ENCODE results near the gene TNS1.

Gene TNS1

DNA sequence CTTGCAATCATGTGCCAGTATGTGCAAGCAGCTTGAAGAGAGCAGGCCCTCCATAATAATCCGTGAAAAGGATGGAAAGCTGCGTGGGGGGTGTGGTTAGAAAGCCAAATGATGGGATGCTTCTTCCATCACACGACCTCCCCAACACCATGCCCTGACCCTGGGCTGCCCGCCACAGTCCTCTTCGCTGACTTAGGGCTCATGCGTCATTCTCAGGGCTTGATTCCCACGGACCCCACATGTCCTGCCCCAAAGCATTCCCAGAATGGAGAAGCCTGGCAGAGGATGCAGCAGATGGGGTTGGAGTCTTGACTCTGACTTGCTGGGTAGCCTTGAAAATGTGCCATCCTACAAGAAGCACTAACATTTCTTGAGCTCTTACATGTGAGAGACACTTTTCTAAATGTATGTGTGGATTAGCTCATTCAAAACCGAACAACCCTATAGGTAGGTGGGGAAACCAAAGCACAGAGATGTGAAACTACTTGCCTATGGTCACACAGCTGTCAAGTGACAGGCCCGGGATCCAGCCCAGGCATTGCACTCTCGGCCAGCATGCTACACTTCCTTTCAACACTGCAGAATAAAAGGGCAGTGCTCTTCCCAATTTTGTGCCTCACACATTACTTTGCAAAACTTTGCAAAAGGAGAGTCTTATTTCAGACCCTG, 3.7 kb downstream of the TNS1 start:
- no peak for DNase-seq

DNA sequence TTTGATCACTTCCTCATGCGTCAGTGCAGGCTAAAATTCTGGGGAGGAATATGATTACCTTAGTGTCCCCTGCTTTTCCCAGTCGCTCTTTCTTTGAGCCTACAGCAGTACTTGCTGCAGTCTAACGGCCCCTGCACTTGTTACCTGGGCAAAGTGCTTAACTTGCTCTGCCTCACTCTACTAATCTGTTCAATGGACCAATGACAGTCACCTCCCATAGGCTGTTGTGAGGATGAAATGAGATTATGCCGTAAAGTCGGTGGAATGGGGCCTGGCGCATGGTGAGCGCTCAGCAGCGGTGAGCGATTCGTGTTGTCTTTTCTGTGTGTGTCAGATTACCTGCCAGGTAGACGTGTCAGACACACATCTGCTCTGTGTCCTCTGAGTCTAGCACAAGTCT, 5.3 kb downstream of the TNS1 start:
- no peak for DNase-seq

DNA sequence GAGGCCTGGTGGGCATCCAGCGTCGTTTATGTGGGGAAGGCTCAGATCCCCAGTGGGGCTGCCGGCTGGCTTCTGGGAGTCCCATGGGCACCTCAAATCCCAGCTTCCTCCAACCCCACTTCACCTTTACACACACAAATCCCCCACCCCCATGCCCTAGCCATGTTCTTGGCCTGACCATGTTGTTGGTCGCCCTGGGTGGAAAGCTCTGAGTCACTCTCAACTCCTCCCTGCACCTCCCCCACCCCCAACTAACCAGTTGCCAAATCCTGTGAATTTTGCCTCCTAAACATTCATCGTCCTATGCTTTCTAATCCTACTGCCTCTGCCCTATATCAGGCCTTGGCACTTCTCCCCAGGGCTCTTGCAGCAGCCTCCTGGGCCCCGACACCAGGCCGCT, 6.4 kb downstream of the TNS1 start:
- no peak for DNase-seq

DNA sequence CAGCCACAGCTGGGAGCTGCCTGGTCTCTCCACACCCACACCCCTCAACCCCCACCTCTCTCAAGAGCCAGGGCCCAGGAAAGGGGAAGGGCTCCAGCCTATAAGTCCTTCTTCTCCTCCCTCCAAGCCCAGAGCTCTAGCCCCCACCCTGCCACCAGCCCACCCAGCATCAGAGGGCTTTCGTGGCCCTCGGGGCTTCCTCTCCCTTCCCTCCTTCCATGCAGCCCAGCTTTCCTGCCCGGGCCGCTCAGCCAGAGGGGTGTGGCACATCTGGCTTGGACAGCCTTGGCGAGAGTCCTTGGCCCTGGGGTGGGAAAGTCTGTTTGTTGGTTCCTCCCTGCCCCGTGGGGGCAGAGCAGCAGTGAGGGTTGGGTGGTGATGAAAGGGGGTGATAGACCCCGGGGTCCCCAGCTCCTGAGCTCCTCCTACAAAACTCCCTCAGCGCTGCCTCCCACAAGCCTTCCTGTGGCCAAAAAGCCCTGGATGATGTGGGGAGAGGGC, 7.0 kb downstream of the TNS1 start:
- DNase-seq, result no peak

DNA sequence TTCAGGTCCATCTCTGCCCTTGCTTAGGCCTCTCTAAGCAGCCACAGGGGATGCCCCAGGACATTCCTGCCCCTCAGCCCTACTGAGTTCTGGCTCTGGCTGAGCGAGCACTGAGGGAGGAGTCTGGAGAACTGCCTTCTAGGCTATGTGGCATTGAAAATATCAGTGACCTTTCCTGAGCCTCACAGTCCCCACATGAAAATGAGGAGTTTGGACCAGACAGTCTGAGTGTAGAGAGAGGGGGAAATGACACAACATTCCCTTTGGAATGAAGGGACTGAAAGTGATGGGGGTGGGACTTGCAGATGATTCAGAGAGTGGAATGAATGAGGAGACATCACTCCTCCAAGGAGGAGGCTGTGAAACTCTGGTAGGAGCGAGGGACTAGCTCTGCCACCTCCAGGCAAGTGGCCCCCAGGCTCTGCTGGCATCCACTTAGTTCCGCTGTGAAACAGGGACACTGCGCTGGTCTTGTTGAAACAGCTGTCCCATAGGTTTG, 8.0 kb downstream of the TNS1 start:
- DNase-seq, result peak in 1 of 2 experiments; percentile 10

DNA sequence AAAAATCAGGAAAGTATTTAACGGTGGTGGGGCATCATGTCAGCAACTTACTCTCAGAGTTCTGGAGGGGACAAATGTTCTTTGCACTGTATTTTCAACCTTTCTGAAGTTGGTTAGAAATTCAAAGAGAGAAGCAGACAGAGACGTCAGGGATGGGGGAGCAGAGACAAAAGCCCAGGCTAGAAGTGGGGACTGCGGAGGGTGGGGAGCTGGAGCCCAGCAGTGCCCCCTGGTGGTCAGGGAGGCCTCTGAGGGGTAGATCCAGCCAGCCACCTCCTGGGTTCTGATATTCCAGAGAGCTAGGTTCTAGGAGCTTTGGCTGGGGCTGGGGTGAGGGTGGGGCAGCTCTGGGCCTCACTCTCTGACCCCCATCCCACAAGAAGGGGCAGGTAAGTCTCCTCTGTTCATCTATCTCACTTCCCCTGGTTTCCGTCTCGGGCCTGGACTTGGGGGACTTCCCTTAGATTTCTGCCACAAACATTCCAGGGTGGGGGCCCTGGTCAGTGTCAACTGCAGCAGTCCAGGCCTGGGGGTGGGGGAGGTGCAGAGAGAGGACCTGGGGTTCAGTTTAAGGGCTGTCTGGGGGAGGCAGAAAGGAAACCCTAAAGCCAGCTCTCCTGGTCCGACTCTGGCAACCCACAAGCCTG, 8.9 kb downstream of the TNS1 start:
- DNase-seq, result peak in 1 of 2 experiments; percentile 30

DNA sequence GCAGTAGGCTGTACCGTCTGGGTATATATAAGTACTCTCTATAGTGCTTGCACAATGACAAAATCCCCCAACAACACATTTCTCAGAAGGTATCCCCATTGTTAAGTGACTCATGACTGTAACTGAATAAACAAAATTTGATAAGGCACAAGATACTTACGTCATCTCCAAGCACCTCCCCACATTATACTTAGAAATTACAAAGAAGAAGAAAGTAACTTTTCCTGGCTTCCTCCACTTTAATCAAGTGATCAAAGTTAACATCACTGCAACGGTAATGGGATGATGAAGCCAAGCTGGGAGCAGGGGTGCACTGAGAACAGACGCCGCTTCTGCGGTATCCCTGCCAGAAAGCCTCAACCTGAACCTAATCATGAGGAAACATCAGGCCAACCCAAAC, 9.7 kb downstream of the TNS1 start:
- no peak for DNase-seq

DNA sequence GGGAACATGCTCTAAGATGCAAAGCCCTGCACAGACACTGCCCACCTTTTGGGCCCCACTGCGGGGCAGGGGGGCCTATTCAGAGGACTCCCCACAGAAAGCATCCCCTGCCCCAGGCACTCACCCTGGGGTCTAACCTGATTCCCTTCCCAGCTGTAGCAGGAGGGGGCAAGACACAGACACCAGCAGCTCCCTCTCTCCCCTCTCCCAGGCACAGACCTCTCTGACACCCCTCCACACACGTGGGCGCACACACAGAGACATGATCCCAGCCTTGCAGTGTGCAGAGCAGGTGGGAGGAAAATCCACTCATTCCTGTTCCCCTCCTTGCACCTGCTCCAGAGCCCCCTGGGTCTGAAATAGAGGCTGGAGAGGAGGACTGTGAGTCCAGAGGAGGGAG, 10.7 kb downstream of the TNS1 start:
- no peak for DNase-seq

DNA sequence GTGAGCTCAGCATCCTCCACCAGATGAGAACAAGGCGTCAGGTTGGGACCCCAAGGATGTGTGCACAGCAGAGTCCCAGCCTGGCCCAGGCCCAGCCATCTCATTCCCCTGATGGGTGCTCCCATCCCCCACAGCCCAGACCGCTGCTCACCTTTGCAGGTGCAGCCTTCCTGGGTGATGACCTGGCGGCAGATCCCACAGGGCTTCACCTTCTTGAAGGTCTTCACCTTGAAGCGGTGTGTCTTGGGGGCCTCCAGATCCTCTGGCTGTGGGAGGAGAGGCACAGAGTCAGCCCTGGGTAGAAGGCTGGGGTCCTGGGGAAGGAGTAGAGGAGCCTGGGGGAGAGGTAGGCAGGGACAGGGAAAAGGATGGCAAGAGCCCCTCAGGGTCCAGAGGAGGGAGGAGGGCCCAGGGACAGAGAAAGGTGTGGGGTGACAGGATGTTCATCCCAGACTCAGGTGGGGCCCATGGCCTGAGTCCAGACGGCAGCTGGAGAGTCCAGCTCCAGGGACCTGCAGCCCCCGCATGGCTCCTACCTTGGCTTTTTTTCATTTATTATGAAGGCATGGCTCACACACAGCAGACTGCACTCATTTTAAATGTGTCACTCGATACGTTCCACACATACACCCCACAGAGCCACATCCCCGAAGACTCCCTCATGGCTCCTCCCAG, 11.9 kb downstream of the TNS1 start:
- DNase-seq, result no peak

DNA sequence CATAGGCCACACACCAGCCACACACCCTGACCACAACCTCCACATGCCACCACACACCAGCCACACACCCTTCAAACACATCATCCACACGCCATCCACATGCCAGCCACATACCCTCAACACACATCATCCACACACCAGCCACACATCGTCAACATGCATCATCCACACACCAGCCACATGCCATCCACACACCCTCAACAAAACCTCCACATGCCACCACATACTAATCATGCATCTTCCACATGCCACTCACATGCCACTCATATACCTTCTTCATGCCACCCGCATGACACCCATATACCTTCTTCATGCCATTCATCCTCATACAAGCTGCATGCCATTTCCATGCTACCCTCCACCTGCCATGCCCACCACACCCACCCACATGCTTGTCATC, 12.4 kb downstream of the TNS1 start:
- DNase-seq, result no peak

DNA sequence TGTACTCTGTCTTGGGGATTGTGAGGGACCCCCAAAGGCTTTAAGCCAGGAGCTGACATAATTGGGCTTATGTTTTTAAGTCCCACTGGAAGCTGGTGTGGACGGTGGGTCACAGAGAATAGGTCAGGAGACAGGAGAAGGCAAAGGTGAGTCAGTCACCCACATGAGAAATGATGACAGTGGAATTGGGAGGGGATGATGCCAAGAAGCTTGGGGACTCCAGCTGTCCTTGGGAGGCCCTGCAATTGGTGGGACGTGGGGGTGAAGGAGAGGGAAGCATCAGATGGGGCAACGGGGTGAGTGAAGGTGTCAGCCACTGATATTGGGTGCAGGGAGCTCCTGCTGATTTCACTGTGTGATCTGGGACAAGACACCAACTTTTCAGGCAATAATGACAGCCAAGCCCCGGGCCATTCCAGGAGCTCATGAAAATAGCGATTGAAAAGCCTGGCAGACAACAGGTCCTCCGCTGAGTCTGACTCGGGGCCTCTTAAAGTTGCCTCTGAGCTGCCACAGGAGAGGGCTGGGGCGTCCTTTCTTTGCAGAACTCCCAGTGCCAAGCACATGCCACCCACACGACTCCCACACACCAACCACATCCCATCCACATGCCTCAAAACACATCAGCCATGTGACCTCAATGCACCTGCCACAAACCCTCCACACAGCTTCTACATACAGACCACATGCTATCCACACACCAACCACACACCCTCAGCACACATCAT, 13.4 kb downstream of the TNS1 start:
- DNase-seq, result no peak

DNA sequence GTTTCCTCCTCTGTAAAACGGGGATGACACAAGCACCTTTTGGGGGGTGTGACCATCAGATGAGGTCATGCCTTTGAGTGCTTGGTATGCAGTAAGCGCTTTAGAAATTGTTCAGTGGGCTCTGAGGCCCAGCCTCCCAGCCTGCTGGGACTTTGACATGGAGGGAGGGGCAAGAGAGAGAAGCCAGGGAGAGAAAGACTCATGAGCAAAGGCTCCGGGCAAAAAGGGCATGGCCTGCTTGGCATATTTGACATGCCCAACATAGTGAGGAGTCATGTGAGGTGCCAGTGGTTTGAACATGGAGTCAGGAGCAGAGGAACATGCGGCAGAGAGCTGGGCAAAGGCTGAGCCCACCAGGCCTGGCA, 14.0 kb downstream of the TNS1 start:
- DNase-seq, result no peak

DNA sequence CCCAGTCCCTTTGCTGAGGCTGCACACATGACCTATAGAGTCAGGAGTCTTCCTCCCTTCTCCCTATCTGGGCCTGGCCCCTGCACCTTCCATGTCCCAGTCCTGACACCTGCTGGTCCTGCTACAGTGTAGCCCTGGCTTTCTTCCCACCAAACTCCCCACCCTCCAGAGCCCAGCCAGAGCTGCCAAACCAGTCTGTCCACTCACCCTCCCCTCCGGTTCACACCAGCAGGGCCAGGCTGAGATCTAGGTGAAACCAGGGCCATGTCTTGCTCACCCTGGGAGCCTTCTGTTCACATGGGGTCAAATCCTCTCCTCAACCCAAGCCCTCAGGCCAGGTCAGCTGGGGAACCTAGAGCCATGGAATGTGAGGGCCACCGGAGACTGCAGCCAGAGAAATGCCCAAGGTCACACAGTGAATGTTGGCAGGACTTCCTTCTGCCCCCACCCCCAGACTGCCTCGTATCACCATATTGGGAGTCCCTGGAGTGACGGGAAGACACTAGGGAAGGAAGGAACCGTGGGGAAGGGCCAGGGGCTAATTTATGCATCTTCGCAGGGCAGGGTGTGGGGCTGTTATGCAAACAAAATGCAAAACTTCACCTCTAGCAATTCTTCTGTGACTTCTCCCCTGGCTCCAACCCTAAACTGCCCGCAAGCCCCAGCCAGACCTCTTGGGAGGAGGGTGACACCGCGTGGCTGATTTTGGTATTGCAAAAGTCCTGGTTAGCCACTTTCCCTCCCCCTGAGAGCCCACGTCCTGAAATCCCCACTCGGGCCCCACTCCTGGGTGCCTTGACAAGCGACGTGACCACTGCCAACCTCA, 14.6 kb downstream of the TNS1 start:
- peak; percentile 36 to 61 for DNase-seq

DNA sequence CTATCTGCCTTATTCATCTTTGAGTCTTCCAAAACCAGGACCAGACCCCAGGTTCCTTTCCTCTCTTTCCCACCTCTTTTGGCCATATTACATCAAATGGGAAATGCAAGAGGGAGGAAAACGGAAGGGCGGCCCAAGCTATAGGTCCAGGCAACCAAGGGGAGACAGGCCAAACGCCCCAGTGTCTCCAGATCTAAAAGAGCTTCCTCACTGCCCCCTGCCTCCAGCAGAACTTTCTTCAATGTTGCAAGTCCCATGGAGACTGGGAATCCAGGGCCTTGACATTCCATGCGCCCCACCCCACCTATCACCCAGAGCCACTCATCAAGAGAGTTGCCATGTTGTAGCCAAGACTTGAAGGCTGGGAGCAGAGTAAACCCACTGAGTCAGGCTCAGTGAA, 15.4 kb downstream of the TNS1 start:
- DNase-seq, result no peak

DNA sequence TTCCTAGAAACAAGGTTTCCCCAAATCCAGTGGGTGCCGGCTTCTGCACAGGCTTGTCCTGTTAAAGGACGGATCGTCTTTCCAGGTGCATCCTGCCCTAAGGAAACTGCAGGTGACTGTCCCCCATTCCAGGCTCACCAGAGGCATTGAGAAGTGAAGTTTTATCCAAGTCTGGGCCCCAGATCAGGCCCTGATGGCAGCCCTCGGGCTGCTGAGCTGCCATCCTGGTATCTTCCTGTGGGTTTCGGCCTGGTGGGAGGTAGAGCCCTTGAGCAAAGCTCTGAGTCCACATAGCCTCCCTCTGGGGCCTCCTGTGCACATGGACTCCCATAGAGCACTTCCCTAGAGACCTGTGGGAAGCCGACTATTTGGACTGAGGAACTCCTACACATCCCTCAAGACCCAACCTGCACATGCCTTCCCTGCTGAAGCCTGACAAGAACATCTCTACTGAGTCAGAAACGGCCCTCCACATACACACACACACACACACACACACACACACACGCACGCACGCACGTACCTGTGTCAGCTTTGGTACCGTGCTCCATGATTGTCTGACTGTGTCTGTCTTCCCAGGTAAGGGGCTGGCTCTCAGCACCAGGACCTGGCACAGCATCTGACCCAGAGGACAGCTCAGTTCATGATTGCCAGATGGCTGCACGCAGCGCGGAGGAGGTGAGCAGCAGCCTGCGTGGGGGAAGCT, 16.4 kb downstream of the TNS1 start:
- DNase-seq, result no peak

DNA sequence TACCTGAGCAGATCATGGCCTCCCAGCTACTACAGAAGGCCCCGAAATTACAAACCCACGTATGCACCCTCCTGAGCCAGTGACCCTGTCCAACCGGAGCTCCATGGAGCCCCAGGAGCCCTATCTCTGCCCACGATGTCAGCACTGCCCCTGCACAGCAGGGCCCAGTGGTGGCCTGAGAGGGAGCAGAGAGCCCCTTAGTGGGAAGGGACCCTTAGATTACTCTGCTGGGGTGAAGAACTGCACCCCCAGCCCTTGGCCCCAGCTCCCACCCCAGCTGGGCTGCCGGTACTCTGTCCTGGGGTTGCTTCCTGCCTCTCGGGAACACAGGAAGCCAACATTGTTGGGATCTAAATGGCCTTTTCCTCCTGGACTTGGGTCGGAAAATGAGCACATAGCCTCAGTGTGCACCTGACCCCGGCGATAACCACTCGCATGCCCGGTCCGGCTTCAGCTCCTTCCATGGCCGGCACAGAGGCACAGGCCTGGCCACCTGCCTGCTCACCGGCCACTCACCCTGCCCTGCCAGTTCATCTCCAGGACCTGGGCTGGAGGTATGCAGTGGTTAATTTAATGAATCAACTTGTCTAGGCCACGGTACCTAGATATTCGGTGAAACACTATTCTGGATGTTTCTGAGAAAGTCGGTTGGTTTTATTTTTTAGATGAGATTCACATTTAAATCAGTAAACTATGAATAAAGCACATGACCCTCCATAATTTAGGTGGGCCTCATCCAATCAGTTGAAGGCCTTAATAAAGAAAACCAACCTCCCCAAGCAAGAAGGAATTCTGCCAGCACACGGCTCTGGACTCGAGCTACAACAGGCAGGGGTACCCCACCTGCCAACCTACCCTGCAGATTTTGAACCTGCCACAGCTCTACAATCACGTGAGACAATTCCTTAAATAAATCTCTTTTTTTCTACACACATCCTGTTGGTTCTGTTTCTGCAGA, 19.2 kb downstream of the TNS1 start:
- no peak for DNase-seq

DNA sequence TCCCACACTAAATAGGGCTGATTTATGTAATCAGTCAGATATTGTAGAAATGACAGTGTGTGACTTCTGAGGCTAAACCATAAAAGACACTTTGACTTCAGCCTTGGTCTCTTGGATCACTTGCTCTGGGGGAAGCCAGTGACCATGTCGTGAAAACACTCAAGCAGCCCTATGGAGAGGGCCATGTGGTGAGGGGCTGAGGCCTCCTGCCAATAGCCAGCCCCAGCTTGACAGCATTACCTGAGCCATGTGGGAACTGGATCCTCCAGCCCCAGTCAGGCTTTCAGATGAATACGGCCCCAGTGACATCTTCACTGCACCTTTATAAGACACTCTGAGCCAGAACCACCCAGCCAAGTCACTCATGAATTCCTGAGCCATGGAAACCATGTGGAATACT, 20.8 kb downstream of the TNS1 start:
- no peak for DNase-seq

DNA sequence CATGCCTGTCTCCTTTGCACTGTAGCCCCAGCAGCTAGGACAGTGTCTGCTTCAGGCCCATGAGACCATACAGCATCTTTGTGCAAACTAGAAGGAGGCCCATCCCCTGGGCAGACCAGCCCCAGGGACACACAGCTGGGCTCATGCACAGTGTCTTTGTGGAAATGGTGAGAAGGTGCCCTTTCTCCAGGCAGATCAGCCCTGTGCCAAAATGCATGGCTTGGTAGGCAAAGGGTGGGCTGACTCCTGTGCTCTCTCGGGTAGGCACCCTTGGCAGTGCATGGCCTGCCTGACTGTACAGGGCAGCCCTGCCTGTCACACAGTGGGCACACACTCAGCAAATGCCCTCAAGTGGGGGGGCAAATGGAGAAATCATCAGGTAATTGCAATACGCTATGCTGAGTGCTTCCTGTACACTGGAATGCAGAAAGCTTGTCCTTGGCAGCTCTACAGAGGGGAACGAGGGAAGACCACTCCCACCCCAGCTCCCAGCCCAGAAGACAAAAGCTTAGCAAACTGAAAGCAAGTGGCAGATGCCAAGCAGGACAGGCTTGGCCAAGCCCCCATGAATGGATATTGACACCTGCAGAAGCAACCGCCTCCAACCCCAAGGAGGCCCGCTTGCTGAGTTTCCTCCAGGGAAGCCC, 21.6 kb downstream of the TNS1 start:
- no peak for DNase-seq

DNA sequence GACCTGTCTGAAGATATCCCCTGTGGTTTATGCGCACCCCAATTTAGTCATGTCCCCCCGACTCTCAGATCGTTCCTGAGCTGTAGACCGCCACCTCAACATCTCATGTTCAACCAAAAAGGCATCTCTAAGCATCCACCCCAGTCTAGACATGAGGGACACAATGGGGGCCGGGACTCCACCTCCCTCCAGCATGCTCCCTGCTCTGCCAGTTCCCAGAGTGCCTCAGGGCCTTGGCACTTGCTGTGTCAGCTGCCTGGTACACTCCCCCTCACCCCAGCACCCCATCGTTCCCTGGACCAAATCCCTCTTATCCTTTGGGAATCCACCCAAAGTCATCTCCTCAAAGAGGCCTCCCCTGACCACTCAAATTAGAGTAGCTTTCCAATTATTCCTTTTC, 22.2 kb downstream of the TNS1 start:
- no peak for DNase-seq

DNA sequence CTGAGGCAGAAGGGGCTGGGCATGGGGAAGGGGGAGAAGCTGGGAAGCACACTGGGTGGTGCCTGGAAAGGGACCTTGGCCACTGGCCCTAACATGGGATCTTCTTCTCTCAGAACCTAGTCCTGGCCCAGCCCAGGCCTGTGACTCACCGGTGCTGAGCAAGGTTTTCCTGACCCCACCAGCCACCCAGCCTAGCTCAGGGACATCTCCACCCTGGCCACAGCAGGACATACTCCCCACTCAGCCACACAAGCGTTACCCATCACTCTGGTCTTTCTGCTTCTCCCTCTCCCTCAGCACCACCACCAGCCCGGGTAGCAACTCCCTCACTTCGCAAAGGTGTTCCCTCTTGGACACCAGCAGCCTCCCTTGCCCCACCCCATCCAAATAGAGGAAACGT, 22.8 kb downstream of the TNS1 start:
- no peak for DNase-seq

All from SHP77 (cell line).